CD4-positive, alpha-beta T cell (primary cell): ENCODE results near the gene ITPKB. TPM values are rescaled to one million over a fixed set of nuclear protein-coding genes. Genes with fewer than 3 reads are reported as not detected.

ENCODE experiments used
- ATAC-seq: fragments of 200-7000 bp; cut with Tn5 transposase; one replicate; pipeline ENCODE4 v1.10.0; 2022; ENCODE audit warnings: mild to moderate bottlenecking; ENCODE audit not compliant: poor library complexity
- CTCF ChIA-PET: fragments of 350-600 bp; sonication (Branson Sonifier 250); formaldehyde crosslinking; loops from one replicate; lab custom pipeline; 2021; ENCODE audit warnings: antibody characterized with exemption, inconsistent platforms; lab: Charles Lee
- POLR2A ChIA-PET: fragments of 350-600 bp; sonication (Branson Sonifier 250); formaldehyde crosslinking; loops from one replicate; lab custom pipeline; 2021; ENCODE audit warnings: antibody characterized with exemption, inconsistent platforms; lab: Charles Lee
- DNase-seq, 14 experiments: peaks; one replicate each; pipeline ENCODE4 v3.0.0-alpha.2; 2013 to 2020; ENCODE audit warnings: mixed read lengths in 2 of 14
- H3K27ac ChIP-seq, 2 donors: one replicate each; pipeline versions ENCODE4 v1.5.1 to v1.7.0; 2013; ENCODE audit warnings: low read length in 2 of 2, low read depth in 1 of 2, mild to moderate bottlenecking in 1 of 2
- H3K27me3 ChIP-seq, 2 experiments: 1 replicate in 1 of 2; 2 replicates in 1 of 2; pipeline versions ENCODE4 v1.6.1 to v1.7.0; 2013; ENCODE audit warnings: low read length in 2 of 2, control low read depth in 1 of 2, mild to moderate bottlenecking in 1 of 2, moderate library complexity in 1 of 2; ENCODE audit not compliant: insufficient read depth in 2 of 2, control insufficient read depth in 1 of 2
- H3K36me3 ChIP-seq: one replicate; pipeline ENCODE4 v1.6.1; 2013; ENCODE audit warnings: low read length, control low read depth; ENCODE audit not compliant: insufficient read depth
- H3K4me1 ChIP-seq: one replicate; pipeline ENCODE4 v1.6.1; 2013; ENCODE audit warnings: low read length, control low read depth; ENCODE audit not compliant: insufficient read depth
- H3K4me3 ChIP-seq: one replicate; pipeline ENCODE4 v1.5.1; 2013; ENCODE audit warnings: mild to moderate bottlenecking, low read length, moderate library complexity
- H3K9me3 ChIP-seq, 2 experiments: 1 replicate in 1 of 2; 2 replicates in 1 of 2; pipeline versions ENCODE4 v1.6.1 to v1.7.0; 2013; ENCODE audit warnings: low read length in 2 of 2, mild to moderate bottlenecking in 2 of 2, control low read depth in 1 of 2, moderate library complexity in 1 of 2; ENCODE audit not compliant: control insufficient read depth in 1 of 2, insufficient read depth in 1 of 2
- H3K27ac Mint-ChIP-seq: one replicate; pipeline ENCODE4 v1.8.0; 2020; ENCODE audit warnings: mixed read lengths
- H3K27me3 Mint-ChIP-seq: one replicate; pipeline ENCODE4 v1.8.0; 2021; ENCODE audit warnings: mixed read lengths
- H3K36me3 Mint-ChIP-seq: one replicate; pipeline ENCODE4 v1.8.0; 2021; ENCODE audit warnings: low read depth, mixed read lengths
- H3K4me1 Mint-ChIP-seq: one replicate; pipeline ENCODE4 v1.8.0; 2021; ENCODE audit warnings: low read depth, mixed read lengths
- H3K4me3 Mint-ChIP-seq: one replicate; pipeline ENCODE4 v1.8.0; 2020; ENCODE audit warnings: mild to moderate bottlenecking, mixed read lengths
- H3K9me3 Mint-ChIP-seq: one replicate; pipeline ENCODE4 v1.8.0; 2020; ENCODE audit warnings: mixed read lengths
- intact Hi-C, 2 experiments: fragments of 100-400 bp; cut with DNase I in 1 of 2; cut with micrococcal nuclease in 1 of 2; formaldehyde crosslinking; loops; one replicate each; pipeline versions ENCODE4 v1.15.1 to v1.9.0; 2023 to 2025; cut with DNase I, micrococcal nuclease
- total RNA-seq, 174 experiments: library from RNA in 2 of 174; stranded (reverse) in 2 of 174; gene quantifications; one replicate each; pipeline ENCODE4 v1.2.3 and lab custom pipeline; 2021 to 2026
- TF ChIP-seq, protein P1 (sequence below): fragments of 200-600 bp; IDR thresholded peaks from one replicate; pipeline ENCODE4 v1.8.0; 2022; ENCODE audit warnings: antibody characterized with exemption, mild to moderate bottlenecking

Gene ITPKB
- total RNA-seq, 2 experiments from 2014 or later = 565 to 583 TPM

DNA sequence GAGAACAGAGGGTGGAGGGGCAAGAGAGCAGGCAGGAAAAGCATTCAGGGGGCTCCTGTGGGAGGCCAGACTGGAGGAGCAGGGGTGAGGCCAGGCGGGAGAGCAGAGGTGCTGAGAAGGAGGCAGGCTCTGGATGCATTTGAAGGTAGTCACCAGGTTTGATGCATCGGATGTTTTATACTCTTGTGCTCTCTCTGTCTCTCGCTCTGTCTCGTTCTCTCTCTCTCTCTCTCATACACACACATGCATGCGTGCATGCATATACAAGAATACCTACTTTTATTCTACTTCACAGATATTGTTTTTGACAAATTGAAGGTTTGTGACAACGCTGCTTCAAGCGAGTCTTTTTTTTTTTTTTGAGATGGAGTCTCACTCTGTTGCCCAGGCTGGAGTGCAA is 15.0 kb upstream of the ITPKB start:
- H3K27me3 ChIP-seq = no peaks in the 10 kb centered on the region
- ATAC-seq (no peak), DNase-seq (no peak)
- peaks cover 17% of the 10 kb centered on the region for H3K4me1 ChIP-seq
- no peaks in the 10 kb centered on the region for H3K9me3 ChIP-seq
- ChIA-PET CTCF (no interaction called here), POLR2A (no interaction called here)
- Mint-ChIP-seq H3K4me1 (peaks cover 39% of the 10 kb centered on the region), H3K9me3 (no peaks in the 10 kb centered on the region), H3K4me3 (no peak overlapping the region), H3K27me3 (no peaks in the 10 kb centered on the region), H3K27ac (peak overlapping the region; percentile 5), H3K36me3 (no peaks in the 10 kb centered on the region)
- TF ChIP-seq, protein P1, sequence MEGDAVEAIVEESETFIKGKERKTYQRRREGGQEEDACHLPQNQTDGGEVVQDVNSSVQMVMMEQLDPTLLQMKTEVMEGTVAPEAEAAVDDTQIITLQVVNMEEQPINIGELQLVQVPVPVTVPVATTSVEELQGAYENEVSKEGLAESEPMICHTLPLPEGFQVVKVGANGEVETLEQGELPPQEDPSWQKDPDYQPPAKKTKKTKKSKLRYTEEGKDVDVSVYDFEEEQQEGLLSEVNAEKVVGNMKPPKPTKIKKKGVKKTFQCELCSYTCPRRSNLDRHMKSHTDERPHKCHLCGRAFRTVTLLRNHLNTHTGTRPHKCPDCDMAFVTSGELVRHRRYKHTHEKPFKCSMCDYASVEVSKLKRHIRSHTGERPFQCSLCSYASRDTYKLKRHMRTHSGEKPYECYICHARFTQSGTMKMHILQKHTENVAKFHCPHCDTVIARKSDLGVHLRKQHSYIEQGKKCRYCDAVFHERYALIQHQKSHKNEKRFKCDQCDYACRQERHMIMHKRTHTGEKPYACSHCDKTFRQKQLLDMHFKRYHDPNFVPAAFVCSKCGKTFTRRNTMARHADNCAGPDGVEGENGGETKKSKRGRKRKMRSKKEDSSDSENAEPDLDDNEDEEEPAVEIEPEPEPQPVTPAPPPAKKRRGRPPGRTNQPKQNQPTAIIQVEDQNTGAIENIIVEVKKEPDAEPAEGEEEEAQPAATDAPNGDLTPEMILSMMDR = no peak
- H3K27ac ChIP-seq = no peak overlapping the region
- intact Hi-C loops = no loop called here
- H3K4me3 ChIP-seq = no peak overlapping the region
- H3K36me3 ChIP-seq = no peaks in the 10 kb centered on the region

DNA sequence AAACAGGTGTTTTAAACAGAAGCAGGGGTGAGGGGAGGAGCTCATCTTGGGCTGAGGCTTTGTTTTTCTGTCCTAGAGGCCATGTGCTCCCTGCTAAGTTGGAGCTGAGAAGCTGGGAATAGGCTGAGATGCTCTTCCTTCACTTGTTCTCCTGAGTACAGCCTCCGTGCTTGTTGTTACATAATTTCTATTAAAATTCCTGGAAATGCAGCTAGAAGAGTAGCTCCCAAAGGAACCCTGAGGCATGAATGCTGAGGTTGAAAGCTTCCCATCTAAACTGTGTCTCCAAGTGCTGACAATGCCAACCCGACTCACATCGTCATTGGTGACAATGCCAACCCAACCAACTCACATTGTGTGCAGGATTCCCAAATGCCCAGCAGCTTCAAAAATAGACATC is 12.6 kb upstream of the ITPKB start:
- intact Hi-C loops = no loop called here

DNA sequence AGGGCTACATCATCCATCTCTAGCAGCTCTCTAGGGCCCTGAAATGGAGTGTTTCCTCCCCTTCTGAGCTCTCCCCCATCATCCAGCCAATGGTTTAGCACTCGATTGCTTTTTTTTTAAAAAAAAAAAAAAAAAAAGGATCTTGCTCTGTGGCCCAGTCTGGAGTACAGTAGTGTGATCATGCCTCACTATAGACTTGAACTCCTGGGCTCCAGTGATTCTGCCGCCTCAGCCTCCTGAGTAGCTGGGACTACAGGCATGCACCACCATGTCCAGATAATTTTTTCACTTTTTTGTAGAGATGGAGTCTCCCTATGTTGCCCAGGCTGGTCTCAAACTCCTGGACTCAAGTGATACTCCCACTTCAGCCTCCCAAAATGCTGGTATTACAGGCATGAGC is 12.1 kb upstream of the ITPKB start:
- H3K9me3 Mint-ChIP-seq = no peaks in the 10 kb centered on the region
- intact Hi-C loops = no loop called here
- no peak overlapping the region for H3K27ac Mint-ChIP-seq
- H3K27me3 Mint-ChIP-seq = no peaks in the 10 kb centered on the region
- peaks cover 17% of the 10 kb centered on the region for H3K4me1 ChIP-seq
- peaks cover 51% of the 10 kb centered on the region for H3K4me1 Mint-ChIP-seq
- no peaks in the 10 kb centered on the region for H3K9me3 ChIP-seq
- DNase-seq = no peak
- no peaks in the 10 kb centered on the region for H3K36me3 ChIP-seq
- ChIA-PET CTCF (no interaction called here), POLR2A (interaction anchor here (1.8 kb wide), 1 partner anchor 11 kb away, joined by 11 read pairs; the partner anchor contains the start of gene ITPKB)
- no peaks in the 10 kb centered on the region for H3K36me3 Mint-ChIP-seq
- ATAC-seq = no peak
- H3K27ac ChIP-seq = no peak overlapping the region
- no peaks in the 10 kb centered on the region for H3K27me3 ChIP-seq
- no peak overlapping the region for H3K4me3 Mint-ChIP-seq
- no peak overlapping the region for H3K4me3 ChIP-seq
- TF ChIP-seq, protein P1 = no peak

More for the DNA sequence above, 12.6 kb upstream of the ITPKB start:
- no peak for ATAC-seq
- peaks cover 17% of the 10 kb centered on the region for H3K4me1 ChIP-seq
- Mint-ChIP-seq H3K27ac (no peak overlapping the region), H3K36me3 (no peaks in the 10 kb centered on the region), H3K4me1 (peaks cover 51% of the 10 kb centered on the region), H3K9me3 (no peaks in the 10 kb centered on the region), H3K4me3 (no peak overlapping the region), H3K27me3 (no peaks in the 10 kb centered on the region)
- POLR2A ChIA-PET = interaction anchor here (1.8 kb wide), 1 partner anchor 12 kb away, joined by 11 read pairs; the partner anchor contains the start of gene ITPKB
- no peaks in the 10 kb centered on the region for H3K36me3 ChIP-seq
- DNase-seq = no peak
- TF ChIP-seq, protein P1 = no peak
- CTCF ChIA-PET = no interaction called here
- no peaks in the 10 kb centered on the region for H3K9me3 ChIP-seq
- no peak overlapping the region for H3K4me3 ChIP-seq
- no peaks in the 10 kb centered on the region for H3K27me3 ChIP-seq
- no peak overlapping the region for H3K27ac ChIP-seq
